Measurements from ENCODE around the gene SPATA2L. TPM values are rescaled to one million over a fixed set of nuclear protein-coding genes. Genes with fewer than 3 reads are reported as not detected.
A peak's percentile ranks its signal among the peaks of the same experiment; 100 is the strongest.

Gene SPATA2L
- total and polyA plus RNA-seq, 4 donors = 6.9 to 17.3 (median 13.6) TPM

DNA sequence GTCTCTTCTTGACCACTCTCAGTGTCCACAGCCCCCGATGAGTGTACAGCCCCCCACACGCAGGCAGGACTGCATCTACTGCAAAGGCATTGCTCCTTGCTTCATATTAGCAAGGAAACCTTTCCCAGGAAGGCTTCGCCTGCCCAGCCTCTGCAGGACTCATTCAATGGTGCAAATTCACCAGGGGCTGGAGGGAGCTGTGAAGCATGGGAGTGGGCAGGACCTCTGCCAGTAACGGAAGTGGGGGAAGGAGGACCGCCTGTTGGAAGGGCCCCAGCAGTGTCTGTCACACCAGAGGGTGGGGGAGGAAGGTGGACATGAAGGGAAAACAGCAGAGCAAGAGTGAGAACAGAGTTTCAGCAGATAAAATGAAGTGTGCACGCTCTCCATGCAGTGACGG is 41.4 kb downstream of the SPATA2L start:
- Histone ChIP-seq H3K9me3 (ENCODE audit: control insufficient read depth in 4 of 4, insufficient read depth in 3 of 4, low read length in 3 of 4) (no peaks in the 10 kb centered on the region), H3K4me3 (no peak overlapping the region), H3K9ac (ENCODE audit: insufficient read depth in 1 of 2, low read length in 2 of 2) (no peak overlapping the region), H3K36me3 (ENCODE audit: control insufficient read depth in 4 of 4, insufficient read depth in 4 of 4, low read length in 4 of 4) (peaks cover 3 to 18% (median 5%) of the 10 kb centered on the region in 4 donors), H3K27me3 (ENCODE audit: control insufficient read depth in 3 of 3, insufficient read depth in 3 of 3, low read length in 2 of 3) (no peaks in the 10 kb centered on the region), H3K27ac (ENCODE audit: low read depth in 1 of 2, low read length in 1 of 2) (no peak overlapping the region), H3K4me1 (ENCODE audit: control insufficient read depth in 5 of 5, insufficient read depth in 5 of 5, low read length in 5 of 5) (peaks cover 5 to 20% (median 8%) of the 10 kb centered on the region in 5 donors)
- WGBS, 2 donors = 74 to 93% methylated on average over 7 of the region's 7 CpGs
- no peak for TF ChIP-seq CTCF (IDR thresholded peaks at IDR 0.05; ENCODE audit: control extremely low read depth, extremely low read depth)
- DNase-seq = no peak
- no peak for ATAC-seq (ENCODE audit: insufficient read depth, low FRiP score)

DNA sequence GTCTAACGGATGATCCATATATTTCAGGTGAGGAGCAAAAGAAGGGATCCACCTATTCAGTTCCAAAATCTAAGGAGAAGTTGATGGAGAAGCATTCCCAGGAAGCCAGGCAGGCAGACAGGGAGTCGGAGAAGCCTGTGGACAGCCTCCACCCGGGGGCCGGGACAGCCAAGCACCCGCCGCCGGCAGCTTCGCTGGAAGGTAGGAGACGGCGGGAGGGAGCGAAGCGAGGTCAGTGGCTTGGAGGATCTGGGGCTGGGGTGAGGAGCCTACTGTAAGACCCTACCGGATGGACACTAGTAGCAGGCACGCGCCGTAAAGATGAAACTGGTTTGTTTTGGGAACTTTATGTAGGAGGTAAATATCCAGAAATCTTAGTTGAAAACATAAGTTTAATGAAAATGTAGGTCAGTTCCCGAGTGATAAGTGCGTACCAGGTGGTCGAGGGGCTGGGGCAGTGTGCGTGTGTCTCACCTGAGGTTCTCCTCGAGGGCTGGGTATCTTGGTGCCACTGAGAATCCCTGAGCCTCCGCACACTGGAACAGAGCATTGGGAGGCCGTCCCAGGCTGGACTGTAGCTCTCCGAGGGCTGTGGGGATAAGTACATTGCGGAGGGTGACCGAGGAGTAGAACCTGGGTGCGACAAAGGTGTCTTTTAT is 43.2 kb downstream of the SPATA2L start:
- DNase-seq = no peak
- no peak for TF ChIP-seq CTCF (IDR thresholded peaks at IDR 0.05; ENCODE audit: control extremely low read depth, extremely low read depth)
- Histone ChIP-seq H3K4me3 (peak overlapping the region; percentile 96), H3K9me3 (ENCODE audit: control insufficient read depth in 4 of 4, insufficient read depth in 3 of 4, low read length in 3 of 4) (no peaks in the 10 kb centered on the region), H3K27ac (ENCODE audit: low read depth in 1 of 2, low read length in 1 of 2) (peak overlapping the region; percentile 42 to 79), H3K36me3 (ENCODE audit: control insufficient read depth in 4 of 4, insufficient read depth in 4 of 4, low read length in 4 of 4) (peaks cover 3 to 20% (median 5%) of the 10 kb centered on the region in 4 donors), H3K9ac (ENCODE audit: insufficient read depth in 1 of 2, low read length in 2 of 2) (peak overlapping the region in 1 of 2 donors; percentile 70), H3K27me3 (ENCODE audit: control insufficient read depth in 3 of 3, insufficient read depth in 3 of 3, low read length in 2 of 3) (no peaks in the 10 kb centered on the region), H3K4me1 (ENCODE audit: control insufficient read depth in 5 of 5, insufficient read depth in 5 of 5, low read length in 5 of 5) (peaks cover 5 to 20% (median 8%) of the 10 kb centered on the region in 5 donors)
- ATAC-seq (ENCODE audit: insufficient read depth, low FRiP score) = no peak
- 13 to 22% methylated on average over 27 of the region's 27 CpGs for WGBS, 2 donors

- WGBS, 2 donors = 0% methylated on average over 75 to 99 of the region's 99 CpGs
- ATAC-seq (ENCODE audit: insufficient read depth, low FRiP score) (peak; percentile 96), DNase-seq (peak; percentile 88 to 93 (median 92))
- no peaks in the 10 kb centered on the region for H3K9me3 ChIP-seq (ENCODE audit: control insufficient read depth in 4 of 4, insufficient read depth in 3 of 4, low read length in 3 of 4)
- no peak for TF ChIP-seq CTCF (IDR thresholded peaks at IDR 0.05; ENCODE audit: control extremely low read depth, extremely low read depth)
- H3K27me3 ChIP-seq (ENCODE audit: control insufficient read depth in 3 of 3, insufficient read depth in 3 of 3, low read length in 2 of 3) = no peaks in the 10 kb centered on the region
- peaks cover 3 to 16% (median 5%) of the 10 kb centered on the region in 4 donors for H3K36me3 ChIP-seq (ENCODE audit: control insufficient read depth in 4 of 4, insufficient read depth in 4 of 4, low read length in 4 of 4)
- H3K4me1 ChIP-seq (ENCODE audit: control insufficient read depth in 5 of 5, insufficient read depth in 5 of 5, low read length in 5 of 5) = peaks cover 5 to 20% (median 8%) of the 10 kb centered on the region in 5 donors
- H3K4me3 ChIP-seq = peak within 1 kb of the TSS; percentile 96
- peak within 1 kb of the TSS; percentile 63 to 70 for H3K9ac ChIP-seq (ENCODE audit: insufficient read depth in 1 of 2, low read length in 2 of 2)
- H3K27ac ChIP-seq (ENCODE audit: low read depth in 1 of 2, low read length in 1 of 2) = peak within 1 kb of the TSS; percentile 79 to 91
These were observed 43.9 kb downstream of the SPATA2L start, which contains the start of the genes CHMP1A and SPATA33 for GRCh38 chr16:89657442-89658220. Gene CHMP1A, minus strand, starts transcription at chr16:89657708. Its CDS starts 120 bp downstream, at chr16:89657588. Gene SPATA33, plus strand, starts transcription at chr16:89657836. Its CDS starts 76 bp downstream, at chr16:89657912.

All from lung (tissue), 12 donors.